HG03460 (cell line): Measurements from ENCODE around the gene FOXR2.

Experiments
- ATAC-seq: cut with Tn5 transposase; IDR thresholded peaks from one replicate; pipeline ENCODE4 v1.9.1; 2021; ENCODE audit not compliant: unreplicated experiment

FOXR2 gene

GRCh38 chrX:55623100-55623499 is at the start of gene FOXR2:
Gene FOXR2 (plus strand): TSS chrX:55623400. CDS start chrX:55623712, 312 bp downstream.
- ATAC-seq = no peak

- no peak for ATAC-seq
Measured at GRCh38 chrX:55579115-55579514, 44.1 kb upstream of the FOXR2 start.

GRCh38 chrX:55582447-55582846 is 40.8 kb upstream of the FOXR2 start:
- ATAC-seq = no peak

- no peak for ATAC-seq
Measured at GRCh38 chrX:55593296-55593695, 29.9 kb upstream of the FOXR2 start.

GRCh38 chrX:55593756-55594257 is 29.4 kb upstream of the FOXR2 start:
- no peak for ATAC-seq

GRCh38 chrX:55598333-55598732 is 24.9 kb upstream of the FOXR2 start:
- ATAC-seq = no peak

- no peak for ATAC-seq
Measured at GRCh38 chrX:55619547-55619946, 3.7 kb upstream of the FOXR2 start.

GRCh38 chrX:55624403-55624802 is 1.2 kb downstream of the FOXR2 start:
- ATAC-seq = no peak

GRCh38 chrX:55636109-55636508 is 12.9 kb downstream of the FOXR2 start:
- no peak for ATAC-seq

- ATAC-seq = no peak
Measured at GRCh38 chrX:55638933-55639332, 15.7 kb downstream of the FOXR2 start.

- ATAC-seq = peak; percentile 70
Measured at GRCh38 chrX:55640854-55641253, 17.7 kb downstream of the FOXR2 start.

- no peak for ATAC-seq
Measured at GRCh38 chrX:55648434-55648833, 25.2 kb downstream of the FOXR2 start.

GRCh38 chrX:55659931-55660330 is 36.7 kb downstream of the FOXR2 start:
- no peak for ATAC-seq

GRCh38 chrX:55663584-55663983 is 40.4 kb downstream of the FOXR2 start:
- ATAC-seq = no peak

GRCh38 chrX:55668084-55668483 is 44.9 kb downstream of the FOXR2 start:
- no peak for ATAC-seq
